ENCODE results near the gene UST. TPM values are rescaled to one million over a fixed set of nuclear protein-coding genes. Genes with fewer than 3 reads are reported as not detected.
A peak's percentile ranks its signal among the peaks of the same experiment; 100 is the strongest.

UST gene
- total and polyA plus RNA-seq, 2 donors (not counting 1 experiment from before 2014, with no cell fraction given) = 7.3 to 16.9 TPM

GRCh38 chr6:149031201-149031858, 284.5 kb downstream of the UST start:
- H3K4me3 ChIP-seq (ENCODE audit: control extremely low read depth in 1 of 5, extremely low read depth in 1 of 5, insufficient read depth in 1 of 5, low read depth in 2 of 5, low read length in 4 of 5) = peak overlapping the region in 2 of 5 experiments; percentile 14 to 15
- peak overlapping the region; percentile 43 for H3K4me2 ChIP-seq (replicated peaks; ENCODE audit: low read depth, low read length, poor library complexity, severe bottlenecking)
- WGBS (ENCODE audit: insufficient coverage) = 66% methylated on average over 2 of the region's 4 CpGs
- ATAC-seq (ENCODE audit: low read depth) (no peak), DNase-seq (no peak)
- CTCF ChIA-PET = interaction anchor here (0.7 to 9.6 kb wide), 9 partner anchors 13 to 485 kb away, joined by 3 to 201 read pairs (median 6); no protein-coding TSS in a partner anchor
- no peak overlapping the region for H3K27ac ChIP-seq (ENCODE audit: low read length in 2 of 2)
- no peaks in the 10 kb centered on the region for H3K79me2 ChIP-seq (ENCODE audit: control insufficient read depth, insufficient read depth, low read length)
- Mint-ChIP-seq H3K9me3 (ENCODE audit: insufficient read depth) (peaks cover 3% of the 10 kb centered on the region), H3K27me3 (no peaks in the 10 kb centered on the region), H3K4me3 (peak overlapping the region; percentile 67), H3K4me1 (peaks cover 28% of the 10 kb centered on the region), H3K27ac (peak overlapping the region; percentile 74)
- H3K4me1 ChIP-seq (ENCODE audit: control insufficient read depth in 2 of 2, insufficient read depth in 2 of 2, low read length in 2 of 2) = peaks cover 3 to 19% of the 10 kb centered on the region in 2 donors
- POLR2A ChIA-PET = interaction anchor here (0.5 kb wide), 1 partner anchor 453 kb away, joined by 3 read pairs; the partner anchor contains the start of gene ZC3H12D
- H3K36me3 ChIP-seq (replicated peaks in 1 of 2; ENCODE audit: control extremely low read depth in 1 of 2, control insufficient read depth in 1 of 2, extremely low read depth in 1 of 2, insufficient read depth in 2 of 2, low read length in 1 of 2) = peaks cover 0 to 3% of the 10 kb centered on the region in 2 experiments
- peak overlapping the region; percentile 58 for H2AFZ ChIP-seq (ENCODE audit: insufficient read depth, low read depth, low read length, poor library complexity, severe bottlenecking)
- H3K9ac ChIP-seq (ENCODE audit: low read length) = peak overlapping the region; percentile 31
- intact Hi-C loops (cut with micrococcal nuclease) = loop anchor here (5.0 kb wide), 1 partner anchor 36 kb away; no protein-coding TSS in a partner anchor
- no peaks in the 10 kb centered on the region for H3K27me3 ChIP-seq (replicated peaks in 1 of 4; ENCODE audit: control extremely low read depth in 1 of 4, control insufficient read depth in 3 of 4, insufficient read depth in 4 of 4, low read length in 3 of 4)
- H4K20me1 ChIP-seq (ENCODE audit: control insufficient read depth, insufficient read depth, low read length, poor library complexity, severe bottlenecking) = no peaks in the 10 kb centered on the region
- no peak for TF ChIP-seq EZH2 (IDR thresholded peaks at IDR 0.05; ENCODE audit: borderline replicate concordance, insufficient read depth, low read depth, low read length, poor library complexity, severe bottlenecking)
- TF ChIP-seq CTCF (IDR thresholded peaks at IDR 0.05) = no peak
- peaks cover 0 to 2% (median 0%) of the 10 kb centered on the region in 3 donors for H3K9me3 ChIP-seq (ENCODE audit: control extremely low read depth in 1 of 3, control insufficient read depth in 2 of 3, insufficient read depth in 1 of 3, low read length in 2 of 3)
